ENCODE results near the gene RAET1G.

- TF ChIP-seq CTCF (conservative IDR thresholded peaks at IDR 0.05; ENCODE audit: low read depth, low read length) (no peak), EZH2 (IDR thresholded peaks at IDR 0.05; ENCODE audit: low read length, unreplicated experiment) (no peak)
These were observed 10.5 kb upstream of the RAET1G start for GRCh38 chr6:149933461-149933860.

Measured in PC-3 (cell line).